ENCODE results near the gene PEF1.

PEF1 gene

GRCh38 chr1:31671561-31672201, 27.0 kb upstream of the PEF1 start:
- in situ Hi-C loops (cut with MboI; ENCODE audit: low sequenced_read_pairs) = loop anchor here (25.0 kb wide), 1 partner anchor 291 kb away; no protein-coding TSS in a partner anchor

GRCh38 chr1:31671147-31671546, 26.5 kb upstream of the PEF1 start:
- in situ Hi-C loops (cut with MboI; ENCODE audit: low sequenced_read_pairs) = loop anchor here (25.0 kb wide), 1 partner anchor 291 kb away; no protein-coding TSS in a partner anchor

- in situ Hi-C loops (cut with MboI; ENCODE audit: low sequenced_read_pairs) = loop anchor here (25.0 kb wide), 1 partner anchor 292 kb away; no protein-coding TSS in a partner anchor
Observed at GRCh38 chr1:31670593-31670964, 25.9 kb upstream of the PEF1 start.

GRCh38 chr1:31669786-31670592, 25.3 kb upstream of the PEF1 start:
- in situ Hi-C loops (cut with MboI; ENCODE audit: low sequenced_read_pairs) = loop anchor here (25.0 kb wide), 1 partner anchor 292 kb away; no protein-coding TSS in a partner anchor

- in situ Hi-C loops (cut with MboI; ENCODE audit: low sequenced_read_pairs) = loop anchor here (25.0 kb wide), 1 partner anchor 293 kb away; no protein-coding TSS in a partner anchor
Observed at GRCh38 chr1:31669433-31669785, 24.7 kb upstream of the PEF1 start.

GRCh38 chr1:31668303-31668883, 23.7 kb upstream of the PEF1 start:
- in situ Hi-C loops (cut with MboI; ENCODE audit: low sequenced_read_pairs) = loop anchor here (25.0 kb wide), 1 partner anchor 294 kb away; no protein-coding TSS in a partner anchor

GRCh38 chr1:31667065-31667785, 22.5 kb upstream of the PEF1 start:
- in situ Hi-C loops (cut with MboI; ENCODE audit: low sequenced_read_pairs) = loop anchor here (25.0 kb wide), 1 partner anchor 295 kb away; no protein-coding TSS in a partner anchor

GRCh38 chr1:31666263-31666963, 21.7 kb upstream of the PEF1 start:
- in situ Hi-C loops (cut with MboI; ENCODE audit: low sequenced_read_pairs) = loop anchor here (25.0 kb wide), 1 partner anchor 296 kb away; no protein-coding TSS in a partner anchor

- in situ Hi-C loops (cut with MboI; ENCODE audit: low sequenced_read_pairs) = loop anchor here (25.0 kb wide), 1 partner anchor 297 kb away; no protein-coding TSS in a partner anchor
Observed at GRCh38 chr1:31665234-31665878, 20.7 kb upstream of the PEF1 start.

GRCh38 chr1:31664528-31664927, 19.9 kb upstream of the PEF1 start:
- in situ Hi-C loops (cut with MboI; ENCODE audit: low sequenced_read_pairs) = loop anchor here (25.0 kb wide), 1 partner anchor 298 kb away; no protein-coding TSS in a partner anchor

- in situ Hi-C loops (cut with MboI; ENCODE audit: low sequenced_read_pairs) = loop anchor here (25.0 kb wide), 1 partner anchor 298 kb away; no protein-coding TSS in a partner anchor
Observed at GRCh38 chr1:31663622-31664452, 19.2 kb upstream of the PEF1 start.

- in situ Hi-C loops (cut with MboI; ENCODE audit: low sequenced_read_pairs) = loop anchor here (25.0 kb wide), 1 partner anchor 300 kb away; no protein-coding TSS in a partner anchor
Observed at GRCh38 chr1:31662463-31662862, 17.8 kb upstream of the PEF1 start.

GRCh38 chr1:31661856-31662255, 17.2 kb upstream of the PEF1 start:
- in situ Hi-C loops (cut with MboI; ENCODE audit: low sequenced_read_pairs) = loop anchor here (25.0 kb wide), 1 partner anchor 300 kb away; no protein-coding TSS in a partner anchor

- in situ Hi-C loops (cut with MboI; ENCODE audit: low sequenced_read_pairs) = loop anchor here (25.0 kb wide), 1 partner anchor 301 kb away; no protein-coding TSS in a partner anchor
Observed at GRCh38 chr1:31660871-31661455, 16.3 kb upstream of the PEF1 start.

GRCh38 chr1:31659889-31660288, 15.2 kb upstream of the PEF1 start:
- in situ Hi-C loops (cut with MboI; ENCODE audit: low sequenced_read_pairs) = loop anchor here (25.0 kb wide), 1 partner anchor 302 kb away; no protein-coding TSS in a partner anchor

GRCh38 chr1:31658721-31659120, 14.0 kb upstream of the PEF1 start:
- in situ Hi-C loops (cut with MboI; ENCODE audit: low sequenced_read_pairs) = loop anchor here (25.0 kb wide), 1 partner anchor 304 kb away; no protein-coding TSS in a partner anchor

GRCh38 chr1:31657972-31658510, 13.4 kb upstream of the PEF1 start:
- in situ Hi-C loops (cut with MboI; ENCODE audit: low sequenced_read_pairs) = loop anchor here (25.0 kb wide), 1 partner anchor 304 kb away; no protein-coding TSS in a partner anchor
